HG02623 (cell line): ENCODE measurements around the gene MAMSTR.
"Not testable (repeated sequence)": the region's sequence is repeated elsewhere in the genome, so short reads cannot be mapped to it uniquely, and the experiment has no call there.

Experiments
- ATAC-seq: cut with Tn5 transposase; IDR thresholded peaks from one replicate; pipeline ENCODE4 v1.9.1; 2021; ENCODE audit warnings: moderate library complexity; ENCODE audit not compliant: unreplicated experiment

The MAMSTR gene, protein sequence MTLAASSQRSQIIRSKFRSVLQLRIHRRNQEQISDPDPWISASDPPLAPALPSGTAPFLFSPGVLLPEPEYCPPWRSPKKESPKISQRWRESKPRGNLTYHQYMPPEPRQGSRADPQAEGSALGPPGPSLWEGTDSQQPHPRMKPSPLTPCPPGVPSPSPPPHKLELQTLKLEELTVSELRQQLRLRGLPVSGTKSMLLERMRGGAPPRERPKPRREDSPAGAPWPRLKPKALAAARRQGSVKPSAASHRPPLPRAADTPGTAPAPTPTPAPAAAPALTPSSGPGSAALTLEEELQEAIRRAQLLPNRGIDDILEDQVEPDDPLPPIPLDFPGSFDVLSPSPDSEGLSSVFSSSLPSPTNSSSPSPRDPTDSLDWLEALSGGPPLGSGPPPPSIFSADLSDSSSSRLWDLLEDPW

DNA sequence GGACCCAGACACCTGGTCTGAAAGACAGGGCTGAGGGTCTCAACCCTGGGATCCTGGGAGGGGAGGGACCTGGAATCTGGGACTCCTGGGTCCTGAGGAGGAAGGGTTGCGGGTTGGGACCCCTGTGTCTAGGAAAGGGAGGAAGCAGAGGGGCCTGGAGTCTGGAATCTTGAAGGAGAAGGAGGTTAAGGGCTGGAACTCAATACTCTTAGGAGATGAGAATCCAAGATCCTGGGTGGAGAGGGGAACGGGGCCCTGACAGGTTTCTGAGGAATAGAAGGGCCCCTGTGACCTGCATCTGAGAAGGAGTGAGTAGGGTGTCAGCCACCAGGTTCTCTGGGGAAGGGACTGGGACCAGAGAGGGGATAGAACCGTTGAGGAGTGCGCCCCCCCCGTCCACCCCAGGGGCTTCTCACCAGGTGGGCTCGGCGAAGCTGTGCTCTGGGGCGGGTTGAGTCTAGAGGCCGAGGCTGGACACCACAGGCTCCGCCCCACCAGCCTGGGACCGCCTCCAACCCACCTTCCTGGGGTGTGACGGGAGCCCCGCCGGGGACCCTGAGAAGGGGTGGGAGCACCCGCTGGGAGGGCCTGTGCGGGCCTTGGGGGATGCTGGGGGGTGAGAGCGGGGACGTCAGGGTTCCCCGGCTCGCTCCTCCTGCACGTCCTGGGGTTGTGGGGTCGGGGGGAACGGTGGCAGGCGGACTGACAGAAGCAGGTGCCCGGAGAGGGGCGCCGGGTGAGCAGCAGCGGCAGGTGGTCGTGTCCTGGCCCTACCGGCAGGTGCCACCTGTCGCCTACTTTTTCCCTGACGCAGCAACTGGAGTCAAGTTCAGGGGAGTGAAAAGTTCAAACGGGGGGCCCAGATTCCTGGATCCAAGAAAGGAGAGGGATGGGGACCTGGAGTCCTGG lies at the start of gene MAMSTR:
Gene MAMSTR (minus strand): TSS at position 463 of the 909 bp plus-strand sequence. CDS start 694 bp downstream, outside the sequence.
- no peak for ATAC-seq

DNA sequence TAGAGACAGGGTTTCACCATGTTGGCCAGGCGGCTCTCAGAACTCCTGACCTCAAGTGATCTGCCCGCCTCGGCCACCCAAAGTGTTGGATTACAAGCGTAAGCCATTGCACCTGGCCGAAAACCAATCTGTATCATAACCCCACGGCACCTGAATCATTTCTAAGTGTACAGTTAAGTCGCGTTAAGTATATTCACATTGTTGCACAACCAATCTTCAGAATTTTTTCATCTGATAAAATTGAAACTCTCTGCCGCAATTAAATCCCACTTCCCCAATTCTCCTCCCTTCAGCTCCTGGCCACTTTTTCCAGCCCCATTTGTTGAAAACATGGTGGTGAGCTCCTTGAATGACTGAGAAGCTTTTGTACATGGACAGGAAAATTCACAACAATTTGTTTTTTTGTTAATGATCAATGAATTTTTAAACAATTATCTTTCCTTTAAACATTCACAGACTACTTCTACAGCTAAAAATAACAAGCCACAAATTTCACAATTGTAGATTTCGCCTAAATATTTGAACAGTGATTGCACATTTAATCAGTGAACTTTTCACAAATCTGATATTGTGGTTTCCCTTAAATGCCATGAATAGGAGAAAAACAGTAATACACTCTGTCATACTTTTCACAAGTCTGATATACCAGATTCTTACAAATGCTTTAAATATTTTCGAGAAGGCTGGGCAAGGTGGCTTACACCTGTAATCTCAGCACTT lies 49.6 kb upstream of the MAMSTR start:
- ATAC-seq, result no peak

DNA sequence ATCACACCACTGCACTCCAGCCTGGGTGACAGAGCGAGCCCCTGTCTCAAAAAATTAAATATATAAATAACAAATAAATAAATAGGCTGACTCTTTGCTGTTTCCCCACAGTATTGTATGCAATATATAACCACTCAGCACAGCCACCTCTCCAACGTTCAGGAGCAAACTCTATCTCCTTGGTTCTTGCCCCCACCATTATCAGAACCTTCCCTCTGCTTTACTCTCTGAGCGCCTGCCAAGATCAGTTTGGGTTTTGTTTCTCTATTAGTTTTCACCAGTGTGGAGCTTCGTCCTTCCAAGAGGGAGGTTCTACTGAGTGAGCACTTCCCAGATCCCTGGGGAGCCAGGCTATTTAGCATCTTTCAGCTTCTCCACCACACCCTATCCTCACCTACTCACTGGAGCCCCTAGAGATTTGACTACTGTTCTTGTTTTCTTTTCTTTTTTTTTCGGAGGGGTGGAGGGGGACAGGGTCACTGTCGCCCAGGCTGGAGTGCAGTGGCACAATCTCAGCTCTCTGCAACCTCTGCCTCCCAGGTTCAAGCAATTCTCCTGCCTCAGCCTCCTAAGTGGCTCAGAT lies 48.7 kb upstream of the MAMSTR start:
- not testable (repeated sequence) for ATAC-seq

DNA sequence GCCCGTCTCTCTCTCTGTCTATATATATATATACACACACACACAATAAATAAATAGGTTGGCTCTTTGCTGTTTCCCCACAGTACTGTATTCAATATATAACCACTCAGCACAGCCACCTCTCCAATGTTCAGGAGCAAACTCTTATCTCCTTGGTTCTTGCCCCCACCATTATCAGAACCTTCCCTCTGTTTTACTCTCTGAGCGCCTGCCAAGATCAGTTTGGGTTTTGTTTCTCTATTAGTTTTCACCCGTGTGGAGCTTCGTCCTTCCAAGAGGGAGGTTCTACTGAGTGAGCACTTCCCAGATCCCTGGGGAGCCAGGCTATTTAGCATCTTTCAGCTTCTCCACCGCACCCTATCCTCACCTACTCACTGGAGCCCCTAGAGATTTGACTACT lies 46.3 kb upstream of the MAMSTR start:
- ATAC-seq, result not testable (repeated sequence)

DNA sequence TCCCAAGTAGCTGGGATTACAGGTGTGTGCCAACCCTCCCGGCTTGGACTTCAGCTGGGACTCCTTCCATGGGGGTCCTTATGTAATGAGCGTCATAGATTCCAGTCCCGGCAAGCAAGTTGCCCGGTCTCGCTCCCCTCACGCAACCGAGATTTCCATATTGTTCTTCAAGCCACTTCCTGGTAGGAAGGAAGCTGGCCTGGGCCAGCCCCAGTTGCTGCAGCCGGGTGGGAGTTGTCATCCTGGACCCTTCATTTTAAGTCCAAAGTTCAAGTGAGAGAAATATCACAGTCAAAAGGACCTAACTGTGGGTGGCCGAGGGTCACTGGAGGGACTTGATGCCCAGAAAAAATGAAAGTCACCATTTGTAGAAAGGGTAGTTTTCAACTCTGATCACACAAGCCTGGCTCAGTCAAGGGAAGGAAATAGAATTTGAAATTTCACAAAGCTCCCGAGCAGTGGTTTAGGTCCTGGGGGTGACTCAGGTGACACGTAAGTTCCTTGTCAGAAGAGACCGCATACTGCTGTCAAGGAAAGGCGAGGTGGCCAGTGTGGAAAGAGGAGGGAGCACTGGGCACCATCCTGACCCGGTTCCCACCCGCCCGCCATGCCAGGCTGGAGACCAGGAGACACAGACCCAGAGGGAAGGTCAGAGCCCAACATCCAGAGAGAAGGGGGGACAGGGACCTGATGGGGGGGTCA lies 41.1 kb upstream of the MAMSTR start:
- no peak for ATAC-seq

DNA sequence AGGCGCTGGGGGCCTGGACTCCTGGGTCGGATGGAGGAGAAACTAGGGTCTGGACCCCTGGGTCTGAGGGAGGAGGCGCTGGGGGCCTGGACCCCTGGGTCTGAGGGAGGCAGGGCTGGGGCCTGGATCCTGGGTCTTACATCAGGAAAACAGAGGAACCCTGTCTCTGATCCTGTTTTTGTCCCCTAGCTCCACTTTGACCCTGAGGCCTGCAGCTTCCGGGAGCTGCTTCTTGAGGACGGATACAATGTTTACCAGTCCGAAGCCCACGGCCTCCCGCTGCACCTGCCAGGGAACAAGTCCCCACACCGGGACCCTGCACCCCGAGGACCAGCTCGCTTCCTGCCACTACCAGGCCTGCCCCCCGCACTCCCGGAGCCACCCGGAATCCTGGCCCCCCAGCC lies 38.2 kb upstream of the MAMSTR start:
- ATAC-seq, result no peak

DNA sequence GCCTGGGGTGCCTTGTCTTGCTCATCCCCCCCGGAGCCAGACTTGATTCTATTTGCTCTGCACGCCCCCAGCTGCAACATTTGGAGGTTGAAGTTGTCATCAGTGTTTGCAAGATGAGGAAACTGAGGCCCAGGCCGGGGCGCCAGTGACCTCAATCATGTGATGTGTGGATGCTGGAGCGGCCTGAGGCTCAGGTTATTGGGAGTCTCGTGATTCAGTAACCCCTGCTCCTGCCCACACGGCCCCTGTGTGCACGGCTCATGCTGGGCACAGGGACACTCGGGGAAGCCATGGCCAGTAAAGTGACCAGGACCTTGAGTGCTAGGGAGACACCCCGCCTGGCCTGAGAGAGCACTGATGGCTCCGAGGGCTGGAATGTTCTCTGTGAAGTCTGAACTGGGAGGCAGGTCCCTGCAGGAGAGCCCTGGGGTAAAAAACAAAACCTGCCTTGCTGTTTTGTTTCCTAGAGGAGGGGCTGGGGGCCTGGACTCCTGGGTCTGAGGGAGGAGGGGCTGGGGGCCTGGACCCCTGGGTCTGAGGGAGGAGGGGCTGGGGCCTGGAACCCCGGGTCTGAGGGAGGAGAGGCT lies 37.7 kb upstream of the MAMSTR start:
- ATAC-seq, result no peak

DNA sequence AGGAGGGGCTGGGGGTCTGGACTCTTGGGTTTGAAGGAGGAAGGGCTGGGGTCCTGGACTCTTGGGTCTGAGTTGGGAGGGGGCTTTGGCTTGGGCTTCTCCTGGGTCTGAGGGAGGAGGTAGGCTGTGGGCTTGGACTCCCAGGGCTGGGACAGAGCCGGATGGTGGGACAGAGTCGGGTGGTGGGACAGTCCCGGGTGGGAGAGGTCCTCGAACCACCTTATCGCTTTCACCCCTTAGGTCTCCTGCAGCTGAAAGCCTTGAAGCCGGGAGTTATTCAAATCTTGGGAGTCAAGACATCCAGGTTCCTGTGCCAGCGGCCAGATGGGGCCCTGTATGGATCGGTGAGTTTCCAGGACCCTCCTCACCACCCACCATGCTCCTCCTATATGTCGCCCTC lies 37.2 kb upstream of the MAMSTR start:
- ATAC-seq, result no peak

DNA sequence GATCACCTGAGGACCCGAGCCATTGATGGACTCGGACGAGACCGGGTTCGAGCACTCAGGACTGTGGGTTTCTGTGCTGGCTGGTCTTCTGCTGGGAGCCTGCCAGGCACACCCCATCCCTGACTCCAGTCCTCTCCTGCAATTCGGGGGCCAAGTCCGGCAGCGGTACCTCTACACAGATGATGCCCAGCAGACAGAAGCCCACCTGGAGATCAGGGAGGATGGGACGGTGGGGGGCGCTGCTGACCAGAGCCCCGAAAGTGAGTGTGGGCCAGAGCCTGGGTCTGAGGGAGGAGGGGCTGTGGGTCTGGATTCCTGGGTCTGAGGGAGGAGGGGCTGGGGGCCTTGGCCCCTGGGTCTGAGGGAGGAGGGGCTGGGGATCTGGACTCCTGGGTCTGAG lies 36.7 kb upstream of the MAMSTR start:
- ATAC-seq, result no peak

DNA sequence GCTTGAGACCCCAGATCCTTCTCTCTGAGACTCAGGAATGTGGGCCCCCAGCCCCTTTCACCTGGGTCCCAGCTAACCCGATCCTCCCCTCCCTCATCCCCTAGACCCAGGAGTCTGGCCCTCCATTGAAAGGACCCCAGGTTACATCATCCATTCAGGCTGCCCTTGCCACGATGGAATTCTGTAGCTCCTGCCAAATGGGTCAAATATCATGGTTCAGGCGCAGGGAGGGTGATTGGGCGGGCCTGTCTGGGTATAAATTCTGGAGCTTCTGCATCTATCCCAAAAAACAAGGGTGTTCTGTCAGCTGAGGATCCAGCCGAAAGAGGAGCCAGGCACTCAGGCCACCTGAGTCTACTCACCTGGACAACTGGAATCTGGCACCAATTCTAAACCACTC lies 36.3 kb upstream of the MAMSTR start:
- ATAC-seq, result no peak

DNA sequence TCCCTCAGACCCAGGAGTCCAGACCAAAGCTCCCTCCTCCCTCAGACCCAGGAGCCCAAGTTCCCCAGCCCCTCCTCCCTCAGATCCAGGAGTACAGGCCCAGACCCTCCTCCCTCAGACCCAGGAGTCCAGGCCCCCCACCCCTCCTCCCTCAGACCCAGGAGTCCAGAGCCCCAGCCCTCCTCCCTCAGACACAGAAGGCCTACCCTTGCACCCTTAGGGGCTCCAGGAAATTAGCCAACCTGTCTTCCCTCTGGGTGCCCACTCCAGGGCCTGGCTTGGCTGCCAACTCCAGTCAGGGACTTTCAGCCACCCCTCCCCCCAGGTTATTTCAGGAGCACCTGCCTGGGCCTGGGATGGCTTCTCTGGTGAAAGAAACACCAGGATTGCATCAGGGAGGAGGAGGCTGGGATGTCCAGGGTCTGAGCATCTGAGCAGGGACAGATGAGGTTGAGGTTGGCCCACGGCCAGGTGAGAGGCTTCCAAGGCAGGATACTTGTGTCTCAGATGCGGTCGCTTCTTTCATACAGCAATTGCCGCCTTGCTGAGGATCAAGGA lies 35.6 kb upstream of the MAMSTR start, which contains the start of gene FGF21:
Gene FGF21 (plus strand): TSS at position 441 of the 558 bp plus-strand sequence. CDS start 713 bp downstream, outside the sequence.
- no peak for ATAC-seq

DNA sequence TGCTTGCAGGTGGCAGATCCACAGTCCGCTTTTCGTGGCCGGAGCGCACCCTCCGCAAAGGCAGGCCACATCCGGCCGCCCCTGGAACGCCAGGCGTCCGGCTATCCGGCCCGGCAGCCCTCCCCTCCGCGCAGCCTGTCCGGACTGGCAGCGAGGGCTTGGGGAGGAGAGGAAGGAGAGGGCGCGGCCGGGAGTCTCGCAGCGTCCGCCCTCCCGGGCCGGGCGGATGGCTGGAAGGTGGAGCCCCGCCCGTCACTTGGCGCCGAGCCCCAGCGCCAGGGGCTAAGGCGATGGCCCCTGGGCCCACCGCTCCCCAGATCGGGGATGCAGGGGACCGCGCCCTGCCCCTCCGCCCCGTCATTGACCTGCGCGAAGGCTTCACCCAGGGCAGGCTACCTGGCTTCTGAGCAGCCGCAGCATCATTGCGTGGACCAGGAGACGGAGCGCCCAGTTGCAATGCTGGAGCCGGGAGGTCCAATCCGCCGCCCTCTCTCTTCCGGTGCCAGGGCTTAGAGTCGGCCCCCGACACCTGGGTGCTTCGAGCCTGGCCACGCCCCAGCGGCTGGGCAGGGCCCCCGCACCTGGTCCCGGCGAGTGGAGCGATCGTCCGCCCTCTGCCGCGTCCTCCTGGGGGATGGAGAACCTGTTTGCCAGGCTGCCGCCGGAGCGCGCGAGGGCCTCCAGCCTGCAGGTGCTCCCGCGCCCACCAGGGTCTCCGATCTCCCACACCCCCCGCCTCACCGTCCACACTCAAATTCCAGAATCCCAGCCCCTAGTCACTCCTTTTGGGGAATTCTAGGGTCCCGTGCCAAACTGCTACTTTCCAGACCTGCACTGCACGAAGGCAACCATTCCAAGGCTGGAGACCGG lies 33.2 kb upstream of the MAMSTR start, which contains the start of gene FUT1:
Gene FUT1 (minus strand): TSS at position 146 of the 870 bp plus-strand sequence. CDS start 1,360 bp downstream, outside the sequence.
- no peak for ATAC-seq

DNA sequence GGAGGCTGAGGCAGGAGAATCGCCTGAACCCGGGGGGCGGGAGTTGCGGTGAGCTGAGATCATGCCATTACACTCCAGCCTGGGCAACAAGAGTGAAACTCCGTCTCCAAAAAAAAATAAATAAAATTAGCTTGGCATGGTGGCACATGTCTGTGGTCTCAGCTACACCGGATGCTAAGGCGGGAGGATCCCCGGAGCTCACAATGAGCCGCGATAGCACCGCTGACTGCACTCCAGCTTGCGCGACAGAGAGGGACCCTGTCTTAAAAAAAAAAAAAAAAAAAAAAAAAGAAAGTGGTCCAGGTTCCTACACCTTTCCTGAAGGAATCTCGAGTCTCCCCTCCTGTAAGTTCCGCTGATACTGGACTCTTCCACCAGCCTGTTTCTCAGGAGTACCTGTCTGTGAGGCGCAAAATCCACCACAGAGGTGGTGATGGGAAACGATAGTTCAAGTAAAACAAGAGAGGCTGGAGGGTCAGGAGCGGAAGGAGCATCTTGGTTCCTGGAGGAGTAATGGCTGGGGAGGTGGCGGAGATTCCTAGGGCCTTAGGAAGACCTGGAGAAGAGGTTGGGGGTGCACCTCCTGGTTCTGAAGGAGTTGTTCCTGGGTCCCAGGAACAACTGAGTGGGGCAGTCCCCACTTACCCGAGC lies 32.4 kb upstream of the MAMSTR start:
- no peak for ATAC-seq

DNA sequence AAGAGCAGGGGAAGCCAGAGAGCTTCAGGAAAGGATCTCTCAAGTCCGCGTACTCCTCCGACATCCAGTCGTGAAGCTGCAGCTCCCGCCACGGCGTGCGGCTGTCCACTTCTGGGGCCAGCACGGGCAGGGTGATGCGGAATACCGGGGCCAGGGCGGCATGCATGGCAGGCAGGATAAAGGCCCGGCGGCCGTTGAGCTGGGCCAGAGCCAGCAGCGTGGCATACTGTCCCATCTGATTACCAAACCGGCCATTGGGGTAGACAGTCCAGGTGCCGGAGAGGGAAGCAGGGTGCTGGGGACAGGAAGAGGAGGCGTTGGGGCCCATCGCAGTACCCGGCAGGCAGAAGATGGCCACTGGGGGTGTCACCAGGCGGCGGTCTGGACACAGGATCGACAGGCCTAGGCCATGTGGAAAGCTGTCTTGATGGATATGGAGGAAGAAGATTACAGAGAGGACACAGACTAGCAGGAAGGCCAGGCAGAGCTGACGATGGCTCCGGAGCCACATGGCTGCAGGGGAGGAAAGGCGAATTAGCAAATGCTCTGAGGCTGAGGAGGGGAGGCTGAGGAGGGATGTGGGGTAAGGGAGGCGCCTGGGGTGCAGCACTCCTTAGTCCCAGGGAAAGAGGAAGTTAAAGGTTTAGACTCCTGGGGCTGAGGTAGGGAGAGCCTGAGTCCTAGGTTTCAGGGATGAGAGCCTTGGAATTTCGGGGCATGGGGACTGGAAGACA lies 31.4 kb upstream of the MAMSTR start:
- no peak for ATAC-seq

DNA sequence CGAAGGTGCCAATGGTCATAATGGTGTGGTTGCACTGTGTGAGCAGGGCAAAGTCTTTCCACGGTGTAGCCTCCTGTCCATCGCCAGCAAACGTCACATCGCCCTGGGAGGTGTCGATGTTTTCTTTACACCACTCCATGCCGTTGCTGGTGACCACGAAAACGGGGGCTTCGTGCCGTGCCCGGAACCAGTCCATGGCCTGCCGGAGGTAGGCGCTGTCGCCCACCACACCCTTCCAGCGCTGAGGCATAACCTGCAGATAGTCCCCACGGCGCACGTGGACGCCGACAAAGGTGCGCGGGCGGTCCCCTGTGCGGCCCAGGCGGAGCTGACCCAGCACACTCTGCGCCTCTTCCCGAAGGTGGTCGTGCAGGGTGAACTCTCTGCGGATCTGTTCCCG lies 30.8 kb upstream of the MAMSTR start:
- no peak for ATAC-seq

DNA sequence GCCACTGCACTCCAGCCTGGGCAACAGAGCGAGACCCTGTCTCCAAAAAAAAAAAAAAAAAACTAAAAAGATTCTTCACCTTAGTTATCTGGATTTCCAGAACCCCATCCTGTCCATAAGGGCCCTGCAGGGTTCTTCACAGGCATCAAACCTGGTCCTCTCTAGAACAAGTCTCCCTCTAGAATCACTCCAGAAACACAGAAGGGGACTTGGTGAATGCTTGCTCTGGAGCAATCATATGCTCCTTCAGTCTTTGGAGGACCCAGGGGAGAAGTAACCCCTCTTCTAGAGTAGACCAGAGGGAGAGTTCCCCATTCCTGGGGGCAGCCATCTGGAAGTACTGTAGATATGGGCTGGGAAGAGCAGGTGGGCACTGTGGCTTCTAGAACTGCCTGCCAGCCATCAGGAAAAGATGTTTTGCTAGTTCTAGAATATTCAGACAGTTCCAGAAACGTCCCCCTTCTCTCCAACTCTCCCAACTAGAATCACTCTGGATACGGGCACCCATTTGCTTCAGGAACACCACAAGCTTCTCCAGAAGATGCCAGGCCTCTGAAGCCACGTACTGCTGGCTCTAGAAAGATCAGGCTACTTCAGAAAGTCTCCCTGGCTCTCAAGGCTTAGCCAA lies 30.2 kb upstream of the MAMSTR start:
- no peak for ATAC-seq
